ENCODE data around the gene HAT1.
"Not testable (repeated sequence)": the region's sequence is repeated elsewhere in the genome, so short reads cannot be mapped to it uniquely, and the experiment has no call there.

HAT1 gene

GRCh38 chr2:171972329-171972982 is 50.2 kb downstream of the HAT1 start:
- DNase-seq, result no peak

GRCh38 chr2:171979103-171979502 is 56.8 kb downstream of the HAT1 start:
- no peak for DNase-seq

- not testable (repeated sequence) for DNase-seq
Observed at GRCh38 chr2:171983924-171984323, 61.7 kb downstream of the HAT1 start.

GRCh38 chr2:171985076-171985475 is 62.8 kb downstream of the HAT1 start:
- no peak for DNase-seq

GRCh38 chr2:171986778-171987177 is 64.5 kb downstream of the HAT1 start:
- no peak for DNase-seq

GRCh38 chr2:171991027-171991426 is 68.8 kb downstream of the HAT1 start:
- no peak for DNase-seq

- DNase-seq, result no peak
Observed at GRCh38 chr2:171995586-171995985, 73.3 kb downstream of the HAT1 start.

GRCh38 chr2:171996021-171996420 is 73.8 kb downstream of the HAT1 start:
- no peak for DNase-seq

GRCh38 chr2:171997031-171997430 is 74.8 kb downstream of the HAT1 start:
- not testable (repeated sequence) for DNase-seq

GRCh38 chr2:171999161-171999560 is 76.9 kb downstream of the HAT1 start:
- peak in 2 of 51 donors; percentile 20 to 59 for DNase-seq

GRCh38 chr2:171999604-172000469 is 77.6 kb downstream of the HAT1 start, which contains the start of gene METAP1D:
TSS of gene METAP1D (plus strand) at chr2:171999953. CDS start at chr2:171999970, 17 bp downstream.
- peak; percentile 22 to 96 (median 85) for DNase-seq

GRCh38 chr2:172000696-172001361 is 78.6 kb downstream of the HAT1 start:
- no peak for DNase-seq

- no peak for DNase-seq
Observed at GRCh38 chr2:172007372-172007771, 85.1 kb downstream of the HAT1 start.

- no peak for DNase-seq
Observed at GRCh38 chr2:172009823-172010222, 87.6 kb downstream of the HAT1 start.

GRCh38 chr2:172011812-172012575 is 89.7 kb downstream of the HAT1 start:
- DNase-seq, result no peak

GRCh38 chr2:172012677-172013391 is 90.6 kb downstream of the HAT1 start:
- DNase-seq, result no peak

GRCh38 chr2:172013396-172013795 is 91.1 kb downstream of the HAT1 start:
- DNase-seq, result no peak

GRCh38 chr2:172021074-172021931 is 99.0 kb downstream of the HAT1 start:
- no peak for DNase-seq

GRCh38 chr2:172021955-172022354 is 99.7 kb downstream of the HAT1 start:
- no peak for DNase-seq

GRCh38 chr2:172031536-172031935 is 109.3 kb downstream of the HAT1 start:
- DNase-seq, result no peak
